Endodermal cell (in vitro differentiated cells): ENCODE data around the gene EXOC7. TPM values are rescaled to one million over a fixed set of nuclear protein-coding genes. Genes with fewer than 3 reads are reported as not detected.

Source experiments
- DNase-seq: peaks from one replicate; pipeline ENCODE4 v3.0.0-alpha.2; 2017
- H3K27ac ChIP-seq: 2 replicates; pipeline ENCODE4 v1.5.1; 2013; ENCODE audit warnings: mild to moderate bottlenecking, low read depth, low read length, moderate library complexity
- H3K27me3 ChIP-seq: 2 replicates; pipeline ENCODE4 v1.6.1; 2013; ENCODE audit warnings: mild to moderate bottlenecking, low read length, moderate library complexity; ENCODE audit not compliant: insufficient read depth, control insufficient read depth, poor library complexity, severe bottlenecking
- H3K36me3 ChIP-seq: 2 replicates; pipeline ENCODE4 v1.7.0; 2013; ENCODE audit warnings: mild to moderate bottlenecking, low read length, moderate library complexity; ENCODE audit not compliant: control insufficient read depth, insufficient read depth
- H3K4me1 ChIP-seq: one replicate; pipeline ENCODE4 v1.7.0; 2013; ENCODE audit warnings: low read length; ENCODE audit not compliant: control insufficient read depth, insufficient read depth
- H3K4me3 ChIP-seq: 2 replicates; pipeline ENCODE4 v1.5.1; 2013; ENCODE audit warnings: mild to moderate bottlenecking, low read length, moderate library complexity
- H3K9ac ChIP-seq: 2 replicates; pipeline ENCODE4 v1.6.1; 2013; ENCODE audit warnings: mild to moderate bottlenecking, low read length, moderate library complexity; ENCODE audit not compliant: poor library complexity, severe bottlenecking; ENCODE audit errors: extremely low read depth
- H3K9me3 ChIP-seq: 2 replicates; pipeline ENCODE4 v1.6.1; 2013; ENCODE audit warnings: mild to moderate bottlenecking, low read length, moderate library complexity; ENCODE audit not compliant: control insufficient read depth
- H3K27ac Mint-ChIP-seq: 2 replicates; pipeline ENCODE4 v1.8.0; 2020; ENCODE audit warnings: mixed read lengths
- H3K27me3 Mint-ChIP-seq: 2 replicates; pipeline ENCODE4 v1.8.0; 2021; ENCODE audit warnings: mild to moderate bottlenecking, mixed read lengths; ENCODE audit not compliant: insufficient read depth
- H3K36me3 Mint-ChIP-seq: 2 replicates; pipeline ENCODE4 v1.8.0; 2020; ENCODE audit warnings: low read depth, mixed read lengths
- H3K4me1 Mint-ChIP-seq: 2 replicates; pipeline ENCODE4 v1.8.0; 2020; ENCODE audit warnings: mixed read lengths
- H3K4me3 Mint-ChIP-seq: 2 replicates; pipeline ENCODE4 v1.8.0; 2020; ENCODE audit warnings: mild to moderate bottlenecking, moderate library complexity, mixed read lengths
- H3K9me3 Mint-ChIP-seq: 2 replicates; pipeline ENCODE4 v1.8.0; 2020; ENCODE audit warnings: mild to moderate bottlenecking, mixed read lengths
- WGBS, 2 experiments: methylation state at CpG; one replicate each; pipeline versions ENCODE4 v1.1.5 to v1.1.7; 2013; ENCODE audit warnings: missing lambda C conversion rate in 2 of 2, mixed read lengths in 1 of 2; ENCODE audit not compliant: insufficient coverage in 1 of 2, insufficient read length in 1 of 2; 5-methylcytosine and 5-hydroxymethylcytosine counted together
- total RNA-seq, 2 donors: library from RNA; stranded (reverse); fragmentation: NEBNext Ultra II Directional in 1 of 2; extraction: Animal tissue kit (Norgen Biotek cat#: 25700) in 1 of 2; gene quantifications; 2 replicates in 1 of 2; 3 replicates in 1 of 2; pipeline ENCODE4 v1.2.1, GENCODE V29; 2021
- TF ChIP-seq, protein P1 (sequence below): fragments of 200-600 bp; sonication (generic); conservative IDR thresholded peaks from 2 replicates; pipeline ENCODE4 v1.5.0; 2021; ENCODE audit warnings: antibody characterized with exemption, mild to moderate bottlenecking

Gene EXOC7
- total RNA-seq, 2 donors from 2014 or later: 159 to 187 TPM

DNA sequence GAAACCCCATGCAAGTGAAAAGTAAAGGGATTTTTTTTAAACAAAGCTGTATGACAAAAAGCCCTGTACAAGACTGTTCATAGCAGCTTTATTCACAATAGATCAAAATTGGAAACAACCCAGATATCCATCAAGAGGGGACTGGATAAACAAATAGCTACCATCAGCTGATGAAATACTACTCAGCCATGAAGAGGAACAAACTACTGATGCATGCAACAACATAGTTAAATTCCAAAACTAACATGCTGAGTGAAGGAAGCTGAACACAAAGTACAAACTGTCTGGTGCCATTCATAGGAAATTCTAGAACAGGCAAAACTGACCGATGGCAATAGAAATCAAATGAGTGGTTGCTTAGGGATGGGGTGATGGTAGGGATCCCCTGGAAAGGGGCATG, 22.3 kb upstream of the EXOC7 start:
- Mint-ChIP-seq H3K27ac (no peak overlapping the region), H3K27me3 (peaks cover 34% of the 10 kb centered on the region), H3K9me3 (no peaks in the 10 kb centered on the region), H3K36me3 (no peaks in the 10 kb centered on the region), H3K4me1 (peaks cover 13% of the 10 kb centered on the region), H3K4me3 (no peak overlapping the region)
- DNase-seq: no peak
- Histone ChIP-seq H3K9me3 (no peaks in the 10 kb centered on the region), H3K36me3 (no peaks in the 10 kb centered on the region), H3K27me3 (no peaks in the 10 kb centered on the region), H3K4me1 (no peaks in the 10 kb centered on the region), H3K4me3 (no peak overlapping the region), H3K9ac (no peak overlapping the region), H3K27ac (no peak overlapping the region)
- WGBS, 2 experiments: 93 to 96% methylated on average over 1 of the region's 1 CpG
- TF ChIP-seq, protein P1, sequence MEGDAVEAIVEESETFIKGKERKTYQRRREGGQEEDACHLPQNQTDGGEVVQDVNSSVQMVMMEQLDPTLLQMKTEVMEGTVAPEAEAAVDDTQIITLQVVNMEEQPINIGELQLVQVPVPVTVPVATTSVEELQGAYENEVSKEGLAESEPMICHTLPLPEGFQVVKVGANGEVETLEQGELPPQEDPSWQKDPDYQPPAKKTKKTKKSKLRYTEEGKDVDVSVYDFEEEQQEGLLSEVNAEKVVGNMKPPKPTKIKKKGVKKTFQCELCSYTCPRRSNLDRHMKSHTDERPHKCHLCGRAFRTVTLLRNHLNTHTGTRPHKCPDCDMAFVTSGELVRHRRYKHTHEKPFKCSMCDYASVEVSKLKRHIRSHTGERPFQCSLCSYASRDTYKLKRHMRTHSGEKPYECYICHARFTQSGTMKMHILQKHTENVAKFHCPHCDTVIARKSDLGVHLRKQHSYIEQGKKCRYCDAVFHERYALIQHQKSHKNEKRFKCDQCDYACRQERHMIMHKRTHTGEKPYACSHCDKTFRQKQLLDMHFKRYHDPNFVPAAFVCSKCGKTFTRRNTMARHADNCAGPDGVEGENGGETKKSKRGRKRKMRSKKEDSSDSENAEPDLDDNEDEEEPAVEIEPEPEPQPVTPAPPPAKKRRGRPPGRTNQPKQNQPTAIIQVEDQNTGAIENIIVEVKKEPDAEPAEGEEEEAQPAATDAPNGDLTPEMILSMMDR: no peak

DNA sequence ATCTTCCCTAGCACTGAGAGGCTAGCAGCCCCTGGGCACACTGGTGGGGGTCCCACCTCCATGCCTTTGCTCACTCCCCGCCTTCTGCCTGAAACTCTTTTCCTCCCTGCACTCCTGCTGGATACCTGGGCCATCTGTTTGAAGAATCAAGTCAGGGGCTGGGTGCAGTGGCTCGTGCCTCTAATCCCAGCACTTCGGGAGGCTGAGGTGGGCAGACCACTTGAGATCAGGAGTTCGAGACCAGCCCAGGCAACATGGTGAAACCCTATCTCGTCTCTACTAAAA, 21.7 kb upstream of the EXOC7 start:
- Mint-ChIP-seq H3K27ac (no peak overlapping the region), H3K4me1 (peaks cover 7% of the 10 kb centered on the region), H3K27me3 (peaks cover 28% of the 10 kb centered on the region), H3K4me3 (no peak overlapping the region), H3K9me3 (no peaks in the 10 kb centered on the region), H3K36me3 (no peaks in the 10 kb centered on the region)
- H3K36me3 ChIP-seq: no peaks in the 10 kb centered on the region
- no peak overlapping the region for H3K27ac ChIP-seq
- DNase-seq: no peak
- H3K9ac ChIP-seq: no peak overlapping the region
- TF ChIP-seq, protein P1: no peak
- H3K4me3 ChIP-seq: no peak overlapping the region
- H3K9me3 ChIP-seq: no peaks in the 10 kb centered on the region
- no peaks in the 10 kb centered on the region for H3K27me3 ChIP-seq
- H3K4me1 ChIP-seq: no peaks in the 10 kb centered on the region
- WGBS, 2 experiments: 87 to 94% methylated on average over 3 to 5 of the region's 5 CpGs

DNA sequence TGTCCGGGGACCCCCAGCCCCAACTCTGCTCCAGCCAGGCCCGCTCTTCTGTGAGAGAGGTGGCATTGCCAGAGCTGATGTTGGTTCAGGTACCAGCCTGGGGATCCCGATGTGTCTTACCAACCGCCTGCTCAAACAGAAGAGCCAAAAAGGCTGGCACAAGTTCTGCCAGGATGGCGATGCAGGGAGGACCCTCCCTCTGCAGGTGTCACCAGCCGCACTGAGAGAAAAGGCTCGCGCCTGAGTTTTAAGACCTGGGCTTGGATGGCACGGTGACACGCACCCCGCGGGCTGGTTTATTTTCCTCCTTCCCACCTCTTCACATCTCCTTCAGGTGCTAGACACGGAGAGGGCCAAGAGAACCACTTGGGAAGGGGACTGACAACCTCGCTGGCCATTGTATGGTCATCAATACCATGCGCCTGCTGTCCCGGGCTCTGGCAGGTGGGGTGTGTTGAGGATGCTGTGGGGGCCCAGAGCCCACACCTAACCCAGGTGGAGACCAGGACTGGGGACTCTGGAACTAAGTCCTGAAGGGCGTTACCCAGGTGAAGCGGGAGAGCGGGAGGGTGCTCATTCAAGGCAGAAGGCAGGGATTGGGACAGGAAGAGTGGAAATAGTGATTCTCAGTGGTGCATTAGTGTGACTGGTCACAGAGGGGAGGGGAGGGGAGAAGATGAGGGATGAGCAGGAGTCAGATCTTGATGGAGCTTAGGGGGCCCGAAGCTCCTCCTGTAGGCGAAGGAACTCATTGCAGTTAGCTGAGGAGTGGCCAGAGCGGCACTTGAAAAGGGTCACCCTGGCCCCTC, 21.2 kb upstream of the EXOC7 start:
- TF ChIP-seq, protein P1: peak; percentile 76
- Histone ChIP-seq H3K9ac (no peak overlapping the region), H3K4me3 (no peak overlapping the region), H3K36me3 (no peaks in the 10 kb centered on the region), H3K9me3 (no peaks in the 10 kb centered on the region), H3K27ac (no peak overlapping the region), H3K27me3 (no peaks in the 10 kb centered on the region), H3K4me1 (no peaks in the 10 kb centered on the region)
- H3K27ac Mint-ChIP-seq: no peak overlapping the region
- H3K4me1 Mint-ChIP-seq: peaks cover 7% of the 10 kb centered on the region
- no peaks in the 10 kb centered on the region for H3K36me3 Mint-ChIP-seq
- peaks cover 23% of the 10 kb centered on the region for H3K27me3 Mint-ChIP-seq
- WGBS, 2 experiments: 85 to 96% methylated on average over 11 to 22 of the region's 22 CpGs
- no peak overlapping the region for H3K4me3 Mint-ChIP-seq
- DNase-seq: peak; percentile 91
- H3K9me3 Mint-ChIP-seq: no peaks in the 10 kb centered on the region
